ENCODE results near the gene MYO16.

DNA sequence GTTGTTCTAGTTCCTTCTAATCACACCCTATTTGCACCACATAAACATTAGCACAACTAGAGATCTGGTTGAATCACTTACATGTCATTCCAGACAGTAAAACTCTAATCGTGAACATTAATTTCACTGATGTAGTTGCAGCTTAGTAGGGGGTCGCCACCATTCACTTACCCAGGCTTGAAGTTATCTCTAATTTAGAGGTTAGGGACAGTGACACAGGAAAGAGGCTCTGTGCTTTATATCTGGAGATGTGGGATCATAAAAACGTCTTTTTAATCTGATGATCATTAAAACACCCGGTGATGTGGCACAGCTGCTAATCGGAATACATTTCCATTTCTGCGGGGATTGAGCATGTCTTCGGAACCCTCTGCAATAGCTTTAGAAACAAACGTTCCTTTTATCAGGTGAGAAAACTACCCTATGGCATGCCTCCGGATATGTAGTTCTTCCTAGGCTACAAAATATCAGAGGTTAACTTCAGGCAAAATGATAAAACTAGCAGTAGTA is 523.0 kb downstream of the MYO16 start:
- TF ChIP-seq, protein P1, sequence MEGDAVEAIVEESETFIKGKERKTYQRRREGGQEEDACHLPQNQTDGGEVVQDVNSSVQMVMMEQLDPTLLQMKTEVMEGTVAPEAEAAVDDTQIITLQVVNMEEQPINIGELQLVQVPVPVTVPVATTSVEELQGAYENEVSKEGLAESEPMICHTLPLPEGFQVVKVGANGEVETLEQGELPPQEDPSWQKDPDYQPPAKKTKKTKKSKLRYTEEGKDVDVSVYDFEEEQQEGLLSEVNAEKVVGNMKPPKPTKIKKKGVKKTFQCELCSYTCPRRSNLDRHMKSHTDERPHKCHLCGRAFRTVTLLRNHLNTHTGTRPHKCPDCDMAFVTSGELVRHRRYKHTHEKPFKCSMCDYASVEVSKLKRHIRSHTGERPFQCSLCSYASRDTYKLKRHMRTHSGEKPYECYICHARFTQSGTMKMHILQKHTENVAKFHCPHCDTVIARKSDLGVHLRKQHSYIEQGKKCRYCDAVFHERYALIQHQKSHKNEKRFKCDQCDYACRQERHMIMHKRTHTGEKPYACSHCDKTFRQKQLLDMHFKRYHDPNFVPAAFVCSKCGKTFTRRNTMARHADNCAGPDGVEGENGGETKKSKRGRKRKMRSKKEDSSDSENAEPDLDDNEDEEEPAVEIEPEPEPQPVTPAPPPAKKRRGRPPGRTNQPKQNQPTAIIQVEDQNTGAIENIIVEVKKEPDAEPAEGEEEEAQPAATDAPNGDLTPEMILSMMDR (IDR thresholded peaks at IDR 0.05) = no peak
- TF ChIP-seq POLR2A (IDR thresholded peaks at IDR 0.05) = no peak

All from breast epithelium (tissue), 3 donors.